HEK293T (cell line): ENCODE results near the gene CELF4.

Experiments
- CTCF ChIA-PET: fragments of 350-600 bp; formaldehyde crosslinking; extraction: SDS; loops from one replicate; lab custom pipeline; 2021; ENCODE audit warnings: antibody characterized with exemption, inconsistent platforms; lab: Yijun Ruan, JAX
- POLR2A ChIA-PET: fragments of 350-600 bp; formaldehyde crosslinking; extraction: SDS; loops from one replicate; lab custom pipeline; 2020; ENCODE audit warnings: antibody characterized with exemption, inconsistent platforms; lab: Yijun Ruan, JAX
- DNase-seq: peaks from one replicate; pipeline ENCODE4 v3.0.0; 2012; ENCODE audit warnings: mixed read lengths; ENCODE audit errors: extremely low spot score
- ARNT ChIP-seq: fragments of 450-650 bp; IDR thresholded peaks from 2 replicates; pipeline ENCODE4 v1.6.1; 2017; ENCODE audit warnings: mild to moderate bottlenecking
- BHLHE40 ChIP-seq: fragments of 450-650 bp; IDR thresholded peaks from 2 replicates; pipeline ENCODE4 v1.6.1; 2016; ENCODE audit warnings: mild to moderate bottlenecking, moderate library complexity, borderline replicate concordance
- CTBP1 ChIP-seq: fragments of 450-650 bp; IDR thresholded peaks from 2 replicates; pipeline ENCODE4 v1.6.1; 2016; ENCODE audit warnings: borderline replicate concordance
- ELF4 ChIP-seq: fragments of 450-650 bp; IDR thresholded peaks from 2 replicates; pipeline ENCODE4 v1.6.1; 2017; ENCODE audit warnings: antibody characterized with exemption
- FOXA1 ChIP-seq: fragments of 450-650 bp; IDR thresholded peaks from 2 replicates; pipeline ENCODE4 v1.6.1; 2016; ENCODE audit warnings: mild to moderate bottlenecking
- FOXK2 ChIP-seq: fragments of 450-650 bp; IDR thresholded peaks from 2 replicates; pipeline ENCODE4 v1.6.1; 2016; ENCODE audit warnings: mild to moderate bottlenecking
- FOXM1 ChIP-seq: fragments of 450-650 bp; IDR thresholded peaks from 2 replicates; pipeline ENCODE4 v1.6.1; 2017; ENCODE audit warnings: mild to moderate bottlenecking, borderline replicate concordance
- HDGF ChIP-seq: fragments of 450-650 bp; IDR thresholded peaks from 2 replicates; pipeline ENCODE4 v1.6.1; 2017; ENCODE audit warnings: antibody characterized with exemption, borderline replicate concordance
- L3MBTL2 ChIP-seq: fragments of 450-650 bp; conservative IDR thresholded peaks from 2 replicates; pipeline ENCODE4 v1.6.1; 2016; ENCODE audit warnings: mild to moderate bottlenecking
- LEF1 ChIP-seq: fragments of 450-650 bp; IDR thresholded peaks from 2 replicates; pipeline ENCODE4 v1.6.1; 2017; ENCODE audit warnings: mild to moderate bottlenecking, borderline replicate concordance
- NFRKB ChIP-seq: fragments of 450-650 bp; IDR thresholded peaks from 2 replicates; pipeline ENCODE4 v1.6.1; 2016; ENCODE audit warnings: mild to moderate bottlenecking, moderate library complexity
- SP1 ChIP-seq: fragments of 450-650 bp; IDR thresholded peaks from 2 replicates; pipeline ENCODE4 v1.6.1; 2017
- SUZ12 ChIP-seq: fragments of 450-650 bp; IDR thresholded peaks from 2 replicates; pipeline ENCODE4 v1.6.1; 2016; ENCODE audit warnings: mild to moderate bottlenecking
- TARDBP ChIP-seq: fragments of 450-650 bp; IDR thresholded peaks from 2 replicates; pipeline ENCODE4 v1.6.1; 2016
- ZNF384 ChIP-seq: fragments of 450-650 bp; IDR thresholded peaks from 2 replicates; pipeline ENCODE4 v1.6.1; 2016
- TF ChIP-seq, protein P1 (sequence below): fragments of 450-650 bp; IDR thresholded peaks from 2 replicates; pipeline ENCODE4 v1.6.1; 2016

Gene CELF4

DNA sequence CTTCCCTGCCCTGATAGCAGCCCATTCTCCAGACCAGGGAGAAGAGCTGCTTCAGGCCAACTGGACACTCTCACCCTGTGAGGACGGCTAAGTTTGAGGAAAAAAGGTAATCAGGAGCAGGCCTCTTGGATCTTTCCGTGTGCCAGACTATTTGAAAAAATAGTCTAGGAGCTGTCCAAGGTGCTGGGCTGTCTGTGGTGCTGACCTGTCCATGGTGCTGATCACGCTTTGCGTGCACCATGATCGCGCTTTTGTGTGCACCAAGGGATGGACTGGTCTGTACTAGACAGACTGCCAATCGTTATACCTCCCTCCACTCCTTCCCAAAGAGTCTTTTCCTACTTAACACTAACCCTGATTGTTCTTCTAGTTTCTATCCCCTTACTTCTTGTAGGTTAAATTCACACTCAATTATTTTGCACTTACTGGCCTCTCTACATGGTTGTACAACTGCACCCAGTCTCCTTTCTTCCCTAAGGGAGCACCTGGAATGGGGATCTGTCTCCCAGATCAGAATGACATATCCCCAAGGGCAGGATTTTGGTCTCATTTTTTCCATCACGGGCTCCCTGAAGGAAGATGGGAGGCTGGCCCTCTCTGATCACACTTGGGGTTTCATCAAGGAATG is 295.4 kb downstream of the CELF4 start:
- ChIA-PET POLR2A (no interaction called here), CTCF (no interaction called here)
- TF ChIP-seq ELF4 (no peak), TARDBP (peak; percentile 67; the same call in 1 of the 2 replicates), CTBP1 (peak; percentile 68; the same call in 1 of the 2 replicates)
- peak; percentile 81 for DNase-seq

DNA sequence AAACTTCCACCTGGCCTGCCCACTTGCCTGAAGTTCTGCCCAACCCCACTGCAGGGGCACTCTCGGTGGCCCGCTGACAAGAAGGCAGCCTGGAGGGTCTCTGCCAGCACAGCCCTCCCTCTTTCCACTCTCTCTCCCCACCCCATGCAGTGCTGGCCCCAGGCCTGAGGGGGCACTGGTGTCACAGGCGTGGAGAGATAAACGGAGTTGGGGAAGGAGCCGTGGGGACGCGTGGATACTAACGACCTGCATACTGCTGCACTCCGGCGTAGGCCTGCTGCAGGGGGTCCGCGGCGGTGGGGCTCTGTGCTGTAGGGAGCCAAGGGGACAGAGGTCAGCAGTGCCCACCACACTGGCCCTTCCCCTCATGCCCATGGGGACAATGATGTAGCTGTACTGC is 299.3 kb downstream of the CELF4 start:
- ChIA-PET POLR2A (no interaction called here), CTCF (interaction anchor here (1.1 kb wide), 1 partner anchor 9 kb away, joined by 4 read pairs; no protein-coding TSS in a partner anchor)
- peak; percentile 74 for DNase-seq
- no peak for TF ChIP-seq CTBP1
- TF ChIP-seq, protein P1, sequence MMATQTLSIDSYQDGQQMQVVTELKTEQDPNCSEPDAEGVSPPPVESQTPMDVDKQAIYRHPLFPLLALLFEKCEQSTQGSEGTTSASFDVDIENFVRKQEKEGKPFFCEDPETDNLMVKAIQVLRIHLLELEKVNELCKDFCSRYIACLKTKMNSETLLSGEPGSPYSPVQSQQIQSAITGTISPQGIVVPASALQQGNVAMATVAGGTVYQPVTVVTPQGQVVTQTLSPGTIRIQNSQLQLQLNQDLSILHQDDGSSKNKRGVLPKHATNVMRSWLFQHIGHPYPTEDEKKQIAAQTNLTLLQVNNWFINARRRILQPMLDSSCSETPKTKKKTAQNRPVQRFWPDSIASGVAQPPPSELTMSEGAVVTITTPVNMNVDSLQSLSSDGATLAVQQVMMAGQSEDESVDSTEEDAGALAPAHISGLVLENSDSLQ = no peak
- no peak for TF ChIP-seq FOXM1
- TF ChIP-seq HDGF = no peak
- TF ChIP-seq L3MBTL2 = no peak
- no peak for TF ChIP-seq TARDBP
- no peak for TF ChIP-seq ARNT

DNA sequence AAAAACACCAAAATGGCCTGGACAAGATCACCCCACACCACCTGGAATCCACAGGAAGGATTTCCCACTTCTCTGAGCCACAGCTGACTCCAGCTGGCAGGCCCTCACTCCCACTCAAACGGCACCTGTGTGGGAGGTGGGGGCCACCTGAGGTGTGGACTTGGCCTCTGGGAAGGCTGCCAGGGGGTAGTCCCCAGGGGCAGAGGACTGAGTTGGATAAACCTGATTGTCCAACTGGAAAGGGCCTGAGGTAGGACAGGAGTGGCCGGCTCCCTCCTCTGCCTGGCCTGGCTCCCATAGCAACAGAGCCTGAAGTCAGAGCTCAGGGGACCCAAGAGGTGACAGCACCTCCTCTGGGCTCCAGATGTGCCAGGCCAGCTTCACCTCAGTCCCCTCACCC is 300.2 kb downstream of the CELF4 start:
- CTCF ChIA-PET = no interaction called here
- POLR2A ChIA-PET = no interaction called here
- TF ChIP-seq, protein P1 = no peak
- TF ChIP-seq SP1 = no peak
- no peak for TF ChIP-seq NFRKB
- TF ChIP-seq SUZ12 = no peak
- TF ChIP-seq FOXK2 = no peak
- no peak for TF ChIP-seq ARNT
- TF ChIP-seq L3MBTL2 = no peak
- TF ChIP-seq FOXM1 = no peak
- no peak for TF ChIP-seq LEF1
- no peak for TF ChIP-seq BHLHE40
- no peak for TF ChIP-seq FOXA1
- no peak for DNase-seq

DNA sequence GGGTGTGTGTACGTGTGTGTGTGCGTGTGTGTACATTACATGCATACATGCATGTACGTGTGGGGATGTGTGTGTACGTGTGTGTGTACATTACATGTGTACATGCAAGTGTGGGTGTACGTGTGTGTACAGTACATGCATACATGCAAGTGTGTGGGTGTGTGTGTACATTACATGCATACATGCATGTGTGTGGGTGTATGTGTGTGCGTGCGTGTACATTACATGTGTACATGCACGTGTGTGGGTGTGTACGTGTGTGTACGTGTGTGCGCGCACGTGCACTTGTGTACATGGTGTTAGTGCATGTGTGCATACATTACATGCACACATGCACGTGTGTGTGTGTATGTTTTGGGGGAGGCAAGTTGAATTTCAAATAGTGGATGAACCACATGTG is 300.6 kb downstream of the CELF4 start:
- CTCF ChIA-PET = no interaction called here
- POLR2A ChIA-PET = no interaction called here
- DNase-seq = no peak
- TF ChIP-seq FOXK2 (no peak), SUZ12 (no peak), FOXA1 (no peak), CTBP1 (no peak), NFRKB (no peak), TARDBP (no peak), L3MBTL2 (no peak), ARNT (no peak), LEF1 (no peak), ELF4 (no peak), FOXM1 (no peak), BHLHE40 (no peak), SP1 (no peak), HDGF (no peak), ZNF384 (no peak)
- TF ChIP-seq, protein P1 = no peak

DNA sequence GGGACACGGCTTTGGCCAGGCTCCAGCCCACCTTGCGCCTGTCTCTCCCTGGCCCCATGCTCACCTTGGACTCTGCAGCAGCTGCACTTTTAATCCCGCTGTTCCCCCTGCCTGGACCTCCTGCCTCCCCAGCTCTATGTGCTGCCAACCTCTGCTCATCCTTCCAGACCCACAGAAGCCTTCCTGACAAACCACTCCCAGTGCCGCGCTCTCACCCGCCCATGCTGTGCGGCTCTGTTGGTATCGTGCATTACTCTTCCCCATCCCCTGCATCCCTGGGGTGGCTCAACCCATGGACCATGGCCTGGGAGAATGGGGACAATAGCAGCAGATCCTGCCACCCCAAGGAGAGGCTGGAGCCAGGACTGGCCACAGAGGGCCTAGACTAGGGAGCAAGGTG is 303.6 kb downstream of the CELF4 start:
- TF ChIP-seq CTBP1 (no peak), BHLHE40 (no peak), FOXK2 (no peak), TARDBP (no peak), SP1 (no peak), FOXA1 (no peak), FOXM1 (no peak), SUZ12 (no peak), ZNF384 (no peak), ARNT (no peak), ELF4 (no peak), LEF1 (no peak), L3MBTL2 (no peak), NFRKB (no peak), HDGF (no peak)
- TF ChIP-seq, protein P1 = no peak
- POLR2A ChIA-PET = no interaction called here
- no peak for DNase-seq
- CTCF ChIA-PET = interaction anchor here (1.2 kb wide), 1 partner anchor 81 kb away, joined by 5 read pairs; no protein-coding TSS in a partner anchor

DNA sequence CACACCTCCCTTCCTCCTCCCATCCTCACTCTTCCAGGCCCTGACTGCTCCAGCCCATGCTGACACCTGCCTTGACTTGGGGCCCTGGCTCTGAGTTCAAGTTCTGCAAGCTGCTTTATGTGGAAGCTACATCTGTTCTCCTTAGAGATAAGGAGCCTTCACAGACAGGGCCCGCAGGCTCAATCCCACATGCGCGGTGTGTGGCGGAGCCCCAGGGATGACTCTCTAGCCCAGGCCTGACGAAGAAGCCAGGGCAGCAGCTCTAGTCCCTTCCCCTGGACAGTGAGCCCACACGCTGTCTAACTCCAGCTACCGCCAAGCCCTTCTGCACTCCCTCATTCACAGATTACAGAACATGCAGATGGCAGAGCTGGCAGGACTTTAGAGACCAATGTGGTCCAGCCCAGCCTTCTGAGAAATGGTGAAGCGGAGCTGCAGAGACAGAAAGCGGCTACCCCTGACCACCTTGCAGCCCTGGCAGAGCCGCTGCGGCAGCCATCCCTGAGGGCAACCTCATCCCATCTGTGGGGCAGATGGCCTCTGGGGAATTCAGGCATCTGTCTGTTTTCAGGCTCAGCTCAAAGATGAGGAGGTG is 304.3 kb downstream of the CELF4 start:
- ChIA-PET POLR2A (no interaction called here), CTCF (interaction anchor here (1.2 kb wide), 1 partner anchor 82 kb away, joined by 5 read pairs; no protein-coding TSS in a partner anchor)
- DNase-seq = no peak
- no peak for TF ChIP-seq CTBP1
- TF ChIP-seq L3MBTL2 = no peak
- TF ChIP-seq FOXK2 = no peak
- no peak for TF ChIP-seq HDGF
- no peak for TF ChIP-seq FOXM1
- TF ChIP-seq ARNT = no peak
- TF ChIP-seq ELF4 = no peak
- TF ChIP-seq FOXA1 = no peak
- TF ChIP-seq SUZ12 = no peak
- TF ChIP-seq LEF1 = no peak
- no peak for TF ChIP-seq ZNF384
- TF ChIP-seq, protein P1 = no peak
- TF ChIP-seq SP1 = no peak
- no peak for TF ChIP-seq BHLHE40
- no peak for TF ChIP-seq TARDBP
- TF ChIP-seq NFRKB = no peak
